ENCODE measurements around the gene SURF4. TPM values are rescaled to one million over a fixed set of nuclear protein-coding genes. Genes with fewer than 3 reads are reported as not detected.

Gene SURF4
- total and polyA plus RNA-seq, 2 of the 13 experiments (the other 11 are each of a cell fraction or from before 2014, with no cell fraction given), result 220 to 265 TPM

DNA sequence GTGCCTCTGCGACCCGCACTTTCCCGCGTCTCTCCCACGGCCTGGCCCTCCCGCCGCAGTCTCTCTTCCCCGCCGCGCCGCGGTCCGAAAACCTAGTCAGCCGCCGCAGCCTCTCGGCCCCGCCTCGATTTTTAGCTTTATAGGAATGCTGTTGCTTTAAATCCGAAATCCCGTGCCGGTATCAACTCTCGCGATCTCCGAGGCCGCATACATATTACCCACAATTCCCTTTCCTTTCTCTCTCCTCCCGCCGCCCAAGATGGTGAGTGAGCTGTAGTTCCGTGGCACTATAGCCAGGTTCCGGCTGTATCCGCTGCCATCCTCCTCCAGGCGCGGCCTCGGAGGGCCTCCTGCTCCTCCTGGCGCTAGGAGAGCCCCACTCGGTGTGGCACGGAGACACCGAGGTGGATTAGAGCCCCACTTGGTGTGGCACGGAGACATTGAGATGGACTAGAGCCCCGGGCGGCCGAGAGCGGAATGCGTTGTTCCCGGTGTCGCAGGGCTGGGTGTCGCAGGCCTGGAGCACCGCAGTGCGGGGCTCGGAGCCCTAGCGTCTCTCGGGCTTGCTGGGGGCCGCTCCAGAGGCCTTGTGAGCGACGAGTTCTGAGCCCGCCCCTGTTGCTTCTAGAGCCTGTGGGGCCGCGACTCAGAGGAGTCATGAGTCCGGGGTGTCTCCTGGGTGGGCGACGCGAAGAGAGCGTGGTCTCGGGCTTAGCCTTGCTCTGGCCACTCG lies 27.7 kb downstream of the SURF4 start, which contains the start of the genes MED22 and RPL7A (continued):
- TF ChIP-seq ZNF776 (CRISPR knock-in tag; IDR thresholded peaks at IDR 0.05) (no peak; the same call in 1 of the 2 replicates), DNMT3B (CRISPR knock-in tag; conservative IDR thresholded peaks at IDR 0.05) (peak; percentile 74; the same call in 1 of the 2 replicates), SRSF4 (IDR thresholded peaks at IDR 0.05; ENCODE audit: low read depth, low read length, poor library complexity, severe bottlenecking) (no peak), ZNF337 (CRISPR knock-in tag; IDR thresholded peaks at IDR 0.05; ENCODE audit: borderline replicate concordance, low read depth) (no peak), NR2C2 (CRISPR knock-in tag; IDR thresholded peaks at IDR 0.05; ENCODE audit: borderline replicate concordance) (peak; percentile 69), ZNF780A (CRISPR knock-in tag; IDR thresholded peaks at IDR 0.05) (0 out of 2 replicates have a peak, but pooled peaks have one; percentile 79), SRSF1 (optimal IDR thresholded peaks at IDR 0.05; ENCODE audit: low read depth, low read length) (no peak), ZNF569 (CRISPR knock-in tag; IDR thresholded peaks at IDR 0.05; ENCODE audit: borderline replicate concordance) (0 out of 2 replicates have a peak, but pooled peaks have one; percentile 35), ETV6 (CRISPR knock-in tag; conservative IDR thresholded peaks at IDR 0.05) (peak; percentile 49; the same call in 1 of the 2 replicates), HIVEP1 (CRISPR knock-in tag; IDR thresholded peaks at IDR 0.05) (peak; percentile 91), ZNF121 (CRISPR knock-in tag; IDR thresholded peaks at IDR 0.05) (0 out of 2 replicates have a peak, but pooled peaks have one; percentile 23), POLR2AphosphoS2 (IDR thresholded peaks at IDR 0.05; ENCODE audit: low read depth, low read length) (peak; percentile 85; the same call in 1 of the 2 replicates), ZNF10 (CRISPR knock-in tag; IDR thresholded peaks at IDR 0.05; ENCODE audit: borderline replicate concordance, low read depth) (no peak), SP5 (CRISPR knock-in tag; IDR thresholded peaks at IDR 0.05; ENCODE audit: borderline replicate concordance, low read depth) (0 out of 2 replicates have a peak, but pooled peaks have one; percentile 34), IRF2 (CRISPR knock-in tag; IDR thresholded peaks at IDR 0.05) (peak; percentile 87), PAF1 (CRISPR knock-in tag; IDR thresholded peaks at IDR 0.05) (no peak), NR1H2 (CRISPR knock-in tag; IDR thresholded peaks at IDR 0.05; ENCODE audit: borderline replicate concordance, low read depth) (0 out of 2 replicates have a peak, but pooled peaks have one; percentile 25), HNF4A (CRISPR knock-in tag; IDR thresholded peaks at IDR 0.05) (no peak), ISL2 (CRISPR knock-in tag; IDR thresholded peaks at IDR 0.05) (peak; percentile 61; the same call in 1 of the 2 replicates), CEBPG (CRISPR knock-in tag; IDR thresholded peaks at IDR 0.05) (no peak; the same call in 1 of the 2 replicates), CREB1 (IDR thresholded peaks at IDR 0.05) (no peak), CREB1 (CRISPR knock-in tag; IDR thresholded peaks at IDR 0.05) (no peak)
- TF ChIP-seq, protein P1, sequence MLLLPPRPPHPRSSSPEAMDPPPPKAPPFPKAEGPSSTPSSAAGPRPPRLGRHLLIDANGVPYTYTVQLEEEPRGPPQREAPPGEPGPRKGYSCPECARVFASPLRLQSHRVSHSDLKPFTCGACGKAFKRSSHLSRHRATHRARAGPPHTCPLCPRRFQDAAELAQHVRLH (CRISPR knock-in tag; IDR thresholded peaks at IDR 0.05; ENCODE audit: borderline replicate concordance, low read depth), result peak; percentile 71; the same call in 1 of the 2 replicates
- TF ChIP-seq, protein P2, sequence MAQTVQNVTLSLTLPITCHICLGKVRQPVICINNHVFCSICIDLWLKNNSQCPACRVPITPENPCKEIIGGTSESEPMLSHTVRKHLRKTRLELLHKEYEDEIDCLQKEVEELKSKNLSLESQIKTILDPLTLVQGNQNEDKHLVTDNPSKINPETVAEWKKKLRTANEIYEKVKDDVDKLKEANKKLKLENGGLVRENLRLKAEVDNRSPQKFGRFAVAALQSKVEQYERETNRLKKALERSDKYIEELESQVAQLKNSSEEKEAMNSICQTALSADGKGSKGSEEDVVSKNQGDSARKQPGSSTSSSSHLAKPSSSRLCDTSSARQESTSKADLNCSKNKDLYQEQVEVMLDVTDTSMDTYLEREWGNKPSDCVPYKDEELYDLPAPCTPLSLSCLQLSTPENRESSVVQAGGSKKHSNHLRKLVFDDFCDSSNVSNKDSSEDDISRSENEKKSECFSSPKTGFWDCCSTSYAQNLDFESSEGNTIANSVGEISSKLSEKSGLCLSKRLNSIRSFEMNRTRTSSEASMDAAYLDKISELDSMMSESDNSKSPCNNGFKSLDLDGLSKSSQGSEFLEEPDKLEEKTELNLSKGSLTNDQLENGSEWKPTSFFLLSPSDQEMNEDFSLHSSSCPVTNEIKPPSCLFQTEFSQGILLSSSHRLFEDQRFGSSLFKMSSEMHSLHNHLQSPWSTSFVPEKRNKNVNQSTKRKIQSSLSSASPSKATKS (CRISPR knock-in tag; IDR thresholded peaks at IDR 0.05), result no peak; the same call in 1 of the 2 replicates
- TF ChIP-seq, protein P3, sequence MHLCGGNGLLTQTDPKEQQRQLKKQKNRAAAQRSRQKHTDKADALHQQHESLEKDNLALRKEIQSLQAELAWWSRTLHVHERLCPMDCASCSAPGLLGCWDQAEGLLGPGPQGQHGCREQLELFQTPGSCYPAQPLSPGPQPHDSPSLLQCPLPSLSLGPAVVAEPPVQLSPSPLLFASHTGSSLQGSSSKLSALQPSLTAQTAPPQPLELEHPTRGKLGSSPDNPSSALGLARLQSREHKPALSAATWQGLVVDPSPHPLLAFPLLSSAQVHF (CRISPR knock-in tag; IDR thresholded peaks at IDR 0.05), result peak; percentile 50; the same call in 1 of the 2 replicates
- TF ChIP-seq, protein P4, sequence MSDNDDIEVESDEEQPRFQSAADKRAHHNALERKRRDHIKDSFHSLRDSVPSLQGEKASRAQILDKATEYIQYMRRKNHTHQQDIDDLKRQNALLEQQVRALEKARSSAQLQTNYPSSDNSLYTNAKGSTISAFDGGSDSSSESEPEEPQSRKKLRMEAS (IDR thresholded peaks at IDR 0.05), result peak; percentile 86
- TF ChIP-seq, protein P5, sequence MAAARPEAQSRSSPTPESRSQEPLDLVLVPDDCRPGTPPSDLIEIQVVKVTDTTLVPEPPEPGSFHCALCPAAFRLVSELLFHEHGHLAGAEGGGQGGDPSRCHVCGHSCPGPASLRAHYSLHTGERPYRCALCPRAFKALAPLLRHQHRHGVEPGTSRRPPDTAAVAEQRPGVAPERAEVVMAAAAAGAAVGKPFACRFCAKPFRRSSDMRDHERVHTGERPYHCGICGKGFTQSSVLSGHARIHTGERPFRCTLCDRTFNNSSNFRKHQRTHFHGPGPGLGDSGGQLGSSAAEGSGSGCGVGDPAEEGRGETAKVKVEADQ (CRISPR knock-in tag; IDR thresholded peaks at IDR 0.05; ENCODE audit: borderline replicate concordance), result peak; percentile 54; the same call in 1 of the 2 replicates
